ENCODE results near the gene FBXO47. TPM values are rescaled to one million over a fixed set of nuclear protein-coding genes. Genes with fewer than 3 reads are reported as not detected.

Gene FBXO47
- total RNA-seq, 1 donor from 2014 or later, result not detected

DNA sequence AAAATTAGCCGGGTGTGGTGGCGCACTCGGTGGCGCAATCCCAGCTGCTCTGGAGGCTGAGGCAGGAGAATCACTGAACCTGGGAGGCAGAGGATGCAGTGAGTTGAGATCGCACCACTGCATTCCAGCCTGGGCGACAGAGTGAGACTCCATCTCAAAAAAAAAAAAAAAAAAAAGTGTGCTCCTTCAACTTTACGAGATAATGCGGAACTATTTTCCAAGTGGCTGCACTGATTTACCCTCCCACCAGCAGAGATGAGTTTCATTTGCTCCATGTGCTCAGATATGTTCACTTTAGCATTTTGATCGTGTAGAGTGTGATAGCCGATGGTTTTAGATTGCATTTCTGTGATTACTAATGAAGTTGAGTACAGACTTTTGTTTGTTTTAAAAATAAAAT, 61.8 kb downstream of the FBXO47 start:
- no peak for DNase-seq (ENCODE audit: low spot score)

DNA sequence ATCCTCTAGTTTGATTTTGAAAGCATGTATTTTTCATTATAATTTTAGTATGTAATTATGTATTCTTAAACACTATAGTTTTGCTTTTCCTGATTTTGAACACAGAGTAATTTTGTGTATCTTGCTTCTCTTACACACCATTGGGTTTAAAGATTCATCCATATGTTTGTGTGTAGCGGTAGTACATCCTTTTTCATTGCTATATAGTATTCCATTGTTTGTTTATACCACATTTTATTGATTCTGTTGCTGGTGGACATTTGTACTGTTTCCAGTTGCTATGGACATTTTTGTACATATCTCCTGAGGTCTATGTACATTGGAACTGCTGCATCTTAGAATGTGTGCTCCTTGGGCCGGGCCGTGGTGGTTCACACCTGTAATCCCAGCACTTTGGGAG, 62.3 kb downstream of the FBXO47 start:
- DNase-seq (ENCODE audit: low spot score), result no peak

GRCh38 chr17:38903404-38903803, 63.8 kb downstream of the FBXO47 start:
- no peak for DNase-seq (ENCODE audit: low spot score)

GRCh38 chr17:38900978-38901656, 66.1 kb downstream of the FBXO47 start:
- peak; percentile 82 for DNase-seq (ENCODE audit: low spot score)

DNA sequence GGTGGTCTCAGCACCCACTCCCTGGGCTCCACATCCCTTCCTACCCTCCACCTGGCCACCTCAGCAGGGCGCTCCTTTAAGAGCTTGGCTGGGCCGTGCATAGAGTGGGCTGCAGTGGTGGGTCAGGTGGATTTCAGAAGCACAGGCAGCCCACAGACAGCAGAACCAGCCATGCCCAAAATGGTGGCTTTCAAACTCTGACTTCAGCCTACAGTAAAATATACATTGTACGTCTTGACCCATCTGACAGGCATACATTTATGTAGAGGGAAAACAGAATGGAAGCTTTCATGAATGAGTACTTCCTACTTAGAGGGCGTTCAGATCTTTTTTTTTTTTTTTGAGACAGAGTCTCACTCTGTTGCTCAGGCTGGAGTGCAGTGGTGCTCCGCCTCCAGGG, 67.8 kb downstream of the FBXO47 start:
- no peak for DNase-seq (ENCODE audit: low spot score)

- no peak for DNase-seq (ENCODE audit: low spot score)
Observed at GRCh38 chr17:38898812-38899348, 68.3 kb downstream of the FBXO47 start.

DNA sequence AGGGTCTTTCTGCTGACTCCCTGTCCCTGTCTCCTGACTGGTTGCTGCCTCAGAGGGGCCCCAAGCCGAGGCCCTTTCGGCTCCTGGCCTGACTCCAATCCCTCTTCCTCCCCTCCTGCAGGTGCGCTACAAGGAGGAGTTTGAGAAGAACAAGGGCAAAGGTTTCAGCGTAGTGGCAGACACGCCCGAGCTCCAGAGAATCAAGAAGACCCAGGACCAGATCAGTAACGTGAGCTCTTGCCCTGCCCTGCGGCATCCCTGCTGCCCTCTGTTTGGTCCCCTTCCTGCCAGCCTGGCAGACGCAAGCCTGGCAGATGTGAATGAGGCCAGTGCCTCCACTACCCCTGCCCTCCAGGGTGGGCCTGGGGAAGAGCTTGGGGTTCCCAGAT, 68.9 kb downstream of the FBXO47 start:
- DNase-seq (ENCODE audit: low spot score), result no peak

DNA sequence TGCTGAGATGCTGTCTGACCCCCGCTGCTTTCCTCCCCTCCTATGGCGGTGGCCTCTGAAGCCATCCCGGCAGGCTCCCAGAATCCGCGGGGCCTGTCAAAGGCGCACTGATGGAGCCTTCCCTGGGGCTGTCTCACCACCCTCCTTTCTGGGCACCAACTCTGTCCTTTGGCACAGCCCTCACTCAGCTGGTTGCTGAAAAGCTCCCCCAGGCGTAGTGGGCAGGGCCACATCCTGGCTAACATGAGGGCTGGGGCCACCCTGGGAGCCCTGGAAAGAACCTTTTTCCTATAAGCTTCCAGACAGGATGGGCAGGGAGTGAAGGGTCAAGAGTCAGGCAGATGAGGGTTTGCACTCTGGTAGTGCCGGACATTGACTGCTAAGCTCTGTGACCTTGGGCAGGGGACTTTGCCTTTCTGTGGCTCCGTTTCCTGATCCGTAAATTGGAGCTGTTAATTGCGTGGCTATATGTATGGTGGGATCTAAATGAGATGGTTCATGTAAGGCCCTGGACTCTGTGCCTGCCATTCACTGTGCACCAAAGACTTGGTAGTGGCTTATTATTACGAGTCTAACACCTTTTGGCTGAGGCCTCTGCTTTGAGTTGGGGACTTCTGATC, 69.4 kb downstream of the FBXO47 start:
- DNase-seq (ENCODE audit: low spot score), result no peak

GRCh38 chr17:38897176-38897575, 70.0 kb downstream of the FBXO47 start:
- DNase-seq (ENCODE audit: low spot score), result no peak

DNA sequence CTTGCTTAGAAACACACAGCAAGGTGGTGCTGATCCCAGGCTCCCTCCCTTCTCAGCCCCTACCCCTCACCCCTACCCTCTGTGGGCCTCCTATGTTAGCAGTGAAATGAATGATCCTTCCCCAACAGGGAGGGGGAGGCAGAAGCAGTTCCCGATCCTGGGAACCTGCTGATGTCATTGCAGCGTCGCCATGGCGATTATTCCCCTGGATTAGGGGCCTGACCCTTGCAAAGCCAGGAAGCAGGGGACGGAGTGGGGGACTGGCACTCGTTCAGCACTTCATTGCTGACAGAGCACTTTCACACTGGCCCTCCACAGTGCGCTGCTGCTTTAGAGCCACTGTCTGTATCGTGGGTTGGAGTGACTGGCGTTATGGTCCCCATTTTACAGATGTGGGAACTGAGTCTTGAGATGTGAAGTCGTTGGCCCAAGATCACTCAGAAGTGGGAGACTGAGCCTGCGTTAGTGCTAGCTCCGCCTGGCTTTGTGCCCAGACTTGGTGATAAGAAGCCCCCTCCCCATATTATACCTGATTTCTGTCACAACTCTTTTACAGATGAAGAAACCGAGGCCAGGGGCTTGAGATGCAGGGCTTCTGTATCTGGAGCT, 70.8 kb downstream of the FBXO47 start:
- DNase-seq (ENCODE audit: low spot score), result peak; percentile 75

DNA sequence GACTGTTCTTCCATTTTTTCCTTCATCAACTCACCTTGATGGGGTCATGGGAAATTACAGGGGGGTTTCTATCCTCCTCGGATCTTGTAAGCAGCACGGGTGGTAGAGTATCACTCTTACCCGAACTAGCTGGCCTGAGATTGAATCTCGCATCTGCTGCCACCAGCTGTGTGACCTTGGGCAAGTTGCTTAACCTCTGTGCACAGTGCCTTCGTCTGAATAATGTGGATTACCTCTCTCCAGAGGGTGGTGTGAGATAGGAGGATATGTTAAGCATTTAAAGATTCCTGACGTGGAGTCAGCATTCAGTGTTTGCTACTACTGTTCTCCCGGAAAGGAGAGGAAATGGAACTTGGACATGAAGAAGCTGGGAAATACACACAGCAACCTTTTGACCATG, 72.9 kb downstream of the FBXO47 start:
- no peak for DNase-seq (ENCODE audit: low spot score)

GRCh38 chr17:38893607-38894006, 73.6 kb downstream of the FBXO47 start:
- DNase-seq (ENCODE audit: low spot score), result peak; percentile 47

GRCh38 chr17:38893113-38893512, 74.1 kb downstream of the FBXO47 start:
- no peak for DNase-seq (ENCODE audit: low spot score)

- no peak for DNase-seq (ENCODE audit: low spot score)
Observed at GRCh38 chr17:38892620-38893019, 74.6 kb downstream of the FBXO47 start.

GRCh38 chr17:38892083-38892482, 75.1 kb downstream of the FBXO47 start:
- no peak for DNase-seq (ENCODE audit: low spot score)

DNA sequence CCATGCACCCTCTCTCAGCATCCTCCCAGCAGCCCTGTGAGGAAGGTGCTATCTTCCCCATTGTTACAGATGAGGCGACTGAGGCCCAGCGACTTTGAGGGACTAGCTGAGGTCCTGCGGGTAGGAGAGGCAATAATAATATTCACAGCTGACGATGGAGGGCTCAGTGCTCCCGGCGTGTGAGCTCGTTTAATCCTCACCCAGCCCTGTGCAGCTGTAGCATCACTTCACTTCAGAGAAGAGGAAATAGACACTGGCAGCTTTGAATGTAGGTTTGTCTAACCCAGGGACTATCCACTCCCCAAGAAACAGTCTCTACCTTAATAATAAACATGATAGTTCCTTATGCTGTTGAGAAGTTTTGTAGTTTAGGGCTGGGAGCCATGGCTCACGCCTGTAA, 75.8 kb downstream of the FBXO47 start:
- DNase-seq (ENCODE audit: low spot score), result no peak

DNA sequence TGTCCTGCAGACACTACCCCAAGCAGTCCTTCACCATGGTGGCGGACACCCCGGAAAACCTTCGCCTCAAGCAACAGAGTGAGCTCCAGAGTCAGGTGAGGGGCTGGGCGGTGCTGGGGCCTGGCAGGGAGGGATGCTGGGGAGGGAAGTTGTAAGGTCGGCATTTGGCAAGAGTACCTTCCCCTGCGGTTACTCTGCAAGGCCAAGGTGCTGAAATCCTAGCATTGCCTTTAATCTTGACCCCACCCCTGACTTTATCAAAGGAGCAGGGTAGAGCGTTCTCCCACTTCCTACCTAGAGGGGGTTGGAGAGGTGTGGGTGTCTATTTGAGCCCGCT, 76.8 kb downstream of the FBXO47 start:
- no peak for DNase-seq (ENCODE audit: low spot score)

DNA sequence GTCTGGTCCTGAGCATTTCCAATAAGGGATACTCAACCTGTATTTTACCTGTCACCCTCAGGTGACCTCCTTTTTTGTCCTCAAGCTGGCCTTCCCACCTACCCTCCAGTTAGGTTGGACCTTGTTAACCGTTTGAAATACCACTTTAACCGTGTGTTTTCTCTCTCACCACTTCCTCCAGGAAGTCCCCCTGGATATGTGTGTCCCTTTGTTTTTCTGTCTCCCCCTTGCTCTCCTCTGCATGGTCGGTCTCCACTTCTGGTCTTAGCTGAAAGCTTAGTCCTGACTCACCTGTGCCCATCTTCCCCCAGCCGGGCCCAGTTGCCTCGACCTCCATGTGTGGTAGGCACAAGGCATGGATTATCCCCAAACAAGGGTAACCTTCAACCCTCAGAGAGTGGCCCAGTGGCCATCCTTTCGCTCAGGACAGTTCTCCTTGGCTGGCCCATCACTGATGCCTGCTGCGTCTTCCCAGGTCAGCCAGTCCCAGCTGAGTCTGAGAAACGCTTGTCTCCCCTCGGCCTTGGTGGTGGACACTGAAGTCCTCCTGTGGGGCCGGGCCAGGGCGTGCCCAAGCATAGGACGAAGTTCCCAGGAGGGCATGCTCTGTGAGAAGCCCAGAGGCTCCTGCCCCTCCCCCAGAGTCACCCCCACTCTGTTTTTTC, 77.3 kb downstream of the FBXO47 start:
- DNase-seq (ENCODE audit: low spot score), result no peak

GRCh38 chr17:38888842-38889241, 78.4 kb downstream of the FBXO47 start:
- no peak for DNase-seq (ENCODE audit: low spot score)

DNA sequence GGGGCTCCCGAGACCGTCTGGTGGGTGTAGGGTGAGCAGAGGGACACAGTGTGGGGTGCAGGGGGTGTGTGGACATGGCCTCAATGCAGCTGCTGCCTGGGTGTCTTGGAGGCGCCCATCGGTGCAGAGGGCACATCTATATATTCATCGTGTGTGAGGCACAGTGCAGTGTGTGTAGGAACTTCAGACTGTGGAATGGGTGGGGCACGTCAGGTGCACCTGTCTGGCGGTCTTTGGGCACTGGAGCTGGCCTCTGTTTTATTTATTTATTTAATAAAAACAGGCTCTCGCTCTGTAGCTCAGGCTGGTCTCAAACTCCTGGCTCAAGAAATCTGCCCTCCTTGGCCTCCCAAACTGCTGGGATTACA, 80.6 kb downstream of the FBXO47 start:
- DNase-seq (ENCODE audit: low spot score), result no peak

Data from umbilical cord (tissue), 2 donors.